Fibroblast of pulmonary artery (primary cell): ENCODE measurements around the gene MTCP1.

Source experiments
- DNase-seq: peaks from one replicate; pipeline ENCODE4 v3.0.0-alpha.2; 2010; ENCODE audit warnings: low read depth
- H3K4me3 ChIP-seq: replicated peaks from 2 replicates; pipeline ENCODE4 v1.5.1; 2011; ENCODE audit warnings: low read depth, mild to moderate bottlenecking, control low read depth, low read length, moderate library complexity
- TF ChIP-seq, protein P1 (sequence below): IDR thresholded peaks from 2 replicates; pipeline ENCODE4 v1.5.1; 2011; ENCODE audit warnings: mild to moderate bottlenecking, control low read depth, low read length, inconsistent platforms; ENCODE audit errors: missing control alignments

Gene MTCP1, protein sequence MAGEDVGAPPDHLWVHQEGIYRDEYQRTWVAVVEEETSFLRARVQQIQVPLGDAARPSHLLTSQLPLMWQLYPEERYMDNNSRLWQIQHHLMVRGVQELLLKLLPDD

DNA sequence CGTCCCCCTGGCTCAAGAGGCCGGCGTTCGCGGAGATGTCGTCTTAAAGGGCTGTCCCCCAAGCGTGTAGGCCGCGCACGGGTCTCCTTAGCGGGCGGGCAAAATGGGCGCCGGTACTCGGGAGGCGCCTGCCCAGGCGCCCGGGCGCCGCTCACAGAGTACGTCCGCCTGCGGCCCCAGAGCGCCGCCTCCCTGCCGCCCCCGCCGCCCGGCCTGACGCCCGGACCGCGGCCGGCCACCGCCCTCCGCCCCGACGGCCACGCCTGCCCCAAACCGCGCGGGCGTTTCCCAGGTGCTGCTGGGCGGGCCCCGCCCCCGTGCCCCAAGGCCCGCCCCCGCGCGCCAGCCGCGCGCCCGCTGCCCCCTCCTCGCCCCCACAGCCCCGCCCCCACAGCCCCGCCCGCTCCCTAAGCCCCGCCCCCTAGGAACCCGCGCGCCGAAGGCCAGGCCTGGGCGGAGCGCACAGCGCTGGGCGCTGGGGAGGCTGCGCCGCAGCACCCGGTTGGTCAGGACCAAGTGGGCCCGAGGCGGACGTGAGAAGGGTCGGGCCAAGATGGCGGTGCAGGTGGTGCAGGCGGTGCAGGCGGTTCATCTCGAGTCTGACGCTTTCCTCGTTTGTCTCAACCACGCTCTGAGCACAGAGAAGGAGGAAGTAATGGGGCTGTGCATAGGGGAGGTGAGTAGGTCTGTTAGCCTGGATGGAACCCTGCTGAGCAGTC lies at the start of gene MTCP1, which contains the start of the genes BRCC3 and CMC4:
Gene MTCP1 (minus strand): TSS at position 162 of the 719 bp plus-strand sequence. CDS start 5,126 bp downstream, outside the sequence.
Gene BRCC3 (plus strand): TSS at position 534 of the 719 bp plus-strand sequence. CDS start 20 bp downstream, at position 554.
Gene CMC4 (minus strand): TSS at position 162 of the 719 bp plus-strand sequence. CDS start 7,113 bp downstream, outside the sequence.
- H3K4me3 ChIP-seq, result peak within 1 kb of the TSS; percentile 72
- TF ChIP-seq, protein P1, sequence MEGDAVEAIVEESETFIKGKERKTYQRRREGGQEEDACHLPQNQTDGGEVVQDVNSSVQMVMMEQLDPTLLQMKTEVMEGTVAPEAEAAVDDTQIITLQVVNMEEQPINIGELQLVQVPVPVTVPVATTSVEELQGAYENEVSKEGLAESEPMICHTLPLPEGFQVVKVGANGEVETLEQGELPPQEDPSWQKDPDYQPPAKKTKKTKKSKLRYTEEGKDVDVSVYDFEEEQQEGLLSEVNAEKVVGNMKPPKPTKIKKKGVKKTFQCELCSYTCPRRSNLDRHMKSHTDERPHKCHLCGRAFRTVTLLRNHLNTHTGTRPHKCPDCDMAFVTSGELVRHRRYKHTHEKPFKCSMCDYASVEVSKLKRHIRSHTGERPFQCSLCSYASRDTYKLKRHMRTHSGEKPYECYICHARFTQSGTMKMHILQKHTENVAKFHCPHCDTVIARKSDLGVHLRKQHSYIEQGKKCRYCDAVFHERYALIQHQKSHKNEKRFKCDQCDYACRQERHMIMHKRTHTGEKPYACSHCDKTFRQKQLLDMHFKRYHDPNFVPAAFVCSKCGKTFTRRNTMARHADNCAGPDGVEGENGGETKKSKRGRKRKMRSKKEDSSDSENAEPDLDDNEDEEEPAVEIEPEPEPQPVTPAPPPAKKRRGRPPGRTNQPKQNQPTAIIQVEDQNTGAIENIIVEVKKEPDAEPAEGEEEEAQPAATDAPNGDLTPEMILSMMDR, result no peak
- peak; percentile 82 for DNase-seq

DNA sequence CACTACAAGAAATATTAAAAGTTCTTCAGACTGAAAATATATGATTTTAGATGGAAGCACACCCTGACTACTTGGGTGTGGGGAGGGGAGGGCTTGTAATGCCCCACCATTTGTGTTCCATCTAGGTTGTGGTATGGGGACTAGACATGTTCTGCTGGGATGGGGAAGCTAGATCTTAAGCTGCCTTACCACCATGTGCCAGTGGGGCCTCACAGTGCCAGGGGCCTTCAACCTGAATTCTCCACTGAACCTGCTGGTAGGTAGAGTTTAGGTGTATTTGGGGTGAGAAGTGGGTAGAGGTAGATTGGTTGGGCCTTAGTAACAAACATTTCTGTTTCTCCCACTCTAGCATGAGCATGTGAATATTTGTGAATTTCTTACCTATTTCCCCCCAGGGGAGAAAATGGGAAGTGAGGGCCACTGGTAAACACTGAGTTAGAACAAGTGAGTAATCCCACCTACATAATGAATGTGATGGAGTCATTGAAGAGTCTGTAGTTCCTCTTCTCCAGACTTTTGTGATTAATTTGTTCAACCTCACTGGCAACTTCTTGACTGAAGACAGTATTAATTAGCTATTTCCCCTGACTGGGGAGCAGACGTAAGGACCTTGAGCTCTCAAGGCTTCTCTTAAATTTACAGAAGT lies 44.4 kb upstream of the MTCP1 start:
- no peak overlapping the region for H3K4me3 ChIP-seq
- no peak for DNase-seq
- TF ChIP-seq, protein P1, result no peak

DNA sequence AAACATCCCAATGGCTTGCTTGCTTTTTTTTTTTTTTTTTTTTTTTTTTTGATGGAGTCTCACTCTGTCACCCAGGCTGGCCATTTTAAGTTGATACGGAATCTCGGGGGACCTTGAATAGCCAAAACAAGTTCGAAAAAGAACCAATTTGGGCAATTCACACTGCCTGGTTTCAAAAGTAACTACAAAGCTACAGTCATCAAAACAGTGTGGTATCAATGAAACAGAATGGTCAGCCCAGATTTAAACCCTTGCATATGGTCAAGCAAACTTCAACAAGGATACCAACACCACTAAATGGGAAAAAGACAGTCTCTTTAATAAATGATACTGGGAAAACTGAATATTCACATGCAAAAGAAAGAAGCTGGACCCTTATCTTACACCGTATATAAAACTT lies 42.2 kb upstream of the MTCP1 start:
- H3K4me3 ChIP-seq, result no peak overlapping the region
- DNase-seq, result no peak
- TF ChIP-seq, protein P1, result no peak

DNA sequence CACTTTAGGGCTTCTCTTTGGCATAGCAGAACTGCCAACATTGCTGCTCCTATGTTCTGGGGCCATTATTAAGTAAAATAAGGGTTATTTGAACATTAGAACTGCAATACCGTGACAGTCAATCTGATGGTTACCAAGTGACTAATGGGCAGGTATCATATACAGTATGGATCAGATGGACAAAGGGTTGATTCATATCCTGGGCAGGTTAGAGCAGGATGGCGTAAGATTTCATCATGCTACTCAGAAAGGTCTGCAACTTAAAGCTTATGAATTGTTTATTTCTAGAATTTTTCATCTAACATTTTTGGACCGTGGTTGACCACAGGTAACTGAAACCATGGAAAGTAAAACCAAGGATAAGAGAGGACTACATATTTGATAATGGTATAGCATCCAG lies 41.2 kb upstream of the MTCP1 start:
- no peak for DNase-seq
- TF ChIP-seq, protein P1, result no peak
- no peak overlapping the region for H3K4me3 ChIP-seq

DNA sequence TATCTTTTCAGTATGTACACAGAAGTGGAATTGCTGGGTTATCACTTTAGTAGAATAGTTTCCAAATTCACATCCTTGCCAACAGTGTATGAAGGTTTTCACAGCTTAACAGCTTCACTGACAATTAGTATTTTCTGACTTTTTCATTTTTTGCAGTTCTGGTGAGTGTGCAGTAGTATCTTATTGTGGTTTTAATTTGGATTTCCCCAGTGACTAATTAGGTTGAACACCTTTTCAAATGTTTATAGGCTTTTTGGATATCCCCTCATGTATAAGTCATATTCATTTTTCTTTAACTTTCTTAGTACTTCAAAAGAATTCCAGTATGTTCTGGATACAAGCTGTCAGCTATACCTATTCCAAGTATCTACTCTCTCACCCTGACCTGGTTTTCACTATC lies 37.5 kb upstream of the MTCP1 start:
- no peak for DNase-seq
- TF ChIP-seq, protein P1, result no peak
- H3K4me3 ChIP-seq, result no peak overlapping the region

DNA sequence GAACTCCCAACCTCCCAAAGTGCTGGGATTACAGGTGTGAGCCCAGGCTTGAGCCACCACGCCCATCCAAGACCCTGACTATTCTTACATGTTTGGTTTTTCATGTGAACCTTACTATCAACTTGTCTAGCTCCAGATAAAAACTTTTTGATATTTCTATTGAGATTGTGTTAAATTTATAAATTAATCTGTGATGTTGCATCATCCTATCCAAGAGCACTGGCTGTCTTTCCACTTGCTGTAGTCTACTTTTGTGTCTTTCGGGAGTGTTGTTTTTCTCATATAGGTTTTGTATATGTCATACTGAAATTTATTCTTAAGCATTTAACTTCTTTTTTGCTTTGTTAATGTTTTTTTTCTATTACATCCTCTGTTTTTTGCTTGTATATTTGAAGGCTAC lies 35.0 kb upstream of the MTCP1 start:
- no peak for DNase-seq
- TF ChIP-seq, protein P1, result no peak
- H3K4me3 ChIP-seq, result no peak overlapping the region
